CD4-positive, alpha-beta T cell treated with Interleukin-17A for 1 hour (primary cell): ENCODE measurements around the gene SPDYC.
"Not testable (repeated sequence)": the region's sequence is repeated elsewhere in the genome, so short reads cannot be mapped to it uniquely, and the experiment has no call there.

Experiments used
- DNase-seq: peaks from one replicate; pipeline ENCODE4 v3.0.0-alpha.2; 2020

Gene SPDYC

DNA sequence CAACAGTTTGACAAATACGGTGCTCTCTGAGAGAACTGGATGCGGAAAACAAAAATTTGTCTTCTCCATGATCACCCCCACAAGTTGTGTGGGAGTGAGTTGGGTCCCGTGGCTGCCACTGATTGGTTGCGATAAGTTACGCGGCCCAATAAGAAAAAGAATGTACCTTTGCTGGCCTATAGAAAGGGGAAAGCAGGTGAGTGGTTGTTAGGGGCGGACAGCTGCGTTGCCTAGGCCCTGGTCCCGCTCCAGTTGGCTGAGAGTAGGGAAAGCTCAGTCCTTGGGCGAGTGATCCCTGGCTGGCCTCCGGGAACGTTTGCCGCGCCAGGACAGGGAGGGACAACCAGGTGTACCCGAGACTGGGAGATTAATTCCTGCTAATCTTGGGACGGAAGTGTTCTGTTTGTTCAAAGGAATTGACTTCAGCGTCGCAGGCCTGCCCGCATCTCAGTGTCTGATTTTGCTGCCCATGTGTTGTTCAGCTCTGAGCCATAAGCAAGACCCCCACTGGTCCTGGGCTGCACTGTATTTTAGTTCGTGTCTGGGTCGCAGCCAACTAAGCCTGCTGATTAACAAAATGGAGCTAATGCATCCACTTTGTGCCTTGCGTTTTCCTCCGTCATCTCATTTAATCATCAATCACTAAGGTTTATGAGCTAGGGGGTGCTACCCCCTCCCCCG lies 34.9 kb upstream of the SPDYC start:
- DNase-seq, result peak; percentile 96

DNA sequence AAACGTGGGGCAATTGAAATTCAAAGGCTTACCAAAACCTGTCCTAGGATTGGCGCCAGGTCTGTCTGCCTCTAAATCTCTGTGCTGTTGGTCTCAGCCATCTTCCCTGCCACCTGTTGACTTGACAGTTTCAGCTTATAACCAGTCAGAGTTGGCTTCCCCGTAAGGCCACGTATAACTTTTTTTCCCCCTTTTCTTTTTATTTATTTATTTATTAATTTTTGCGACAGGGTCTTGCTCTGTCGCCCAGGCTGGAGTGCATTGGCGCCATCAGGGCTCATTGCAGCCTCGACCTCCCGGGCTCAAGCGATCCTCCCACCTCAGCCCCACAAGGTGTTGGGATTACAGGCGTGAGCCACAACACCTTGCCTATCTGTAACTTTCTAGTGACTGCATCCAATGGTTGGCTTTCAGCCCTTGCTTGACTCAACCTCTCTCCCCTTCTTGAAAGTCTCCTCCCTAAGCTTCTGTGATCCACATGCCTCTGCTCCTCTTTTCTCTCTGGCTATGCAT lies 34.3 kb upstream of the SPDYC start:
- DNase-seq, result no peak

DNA sequence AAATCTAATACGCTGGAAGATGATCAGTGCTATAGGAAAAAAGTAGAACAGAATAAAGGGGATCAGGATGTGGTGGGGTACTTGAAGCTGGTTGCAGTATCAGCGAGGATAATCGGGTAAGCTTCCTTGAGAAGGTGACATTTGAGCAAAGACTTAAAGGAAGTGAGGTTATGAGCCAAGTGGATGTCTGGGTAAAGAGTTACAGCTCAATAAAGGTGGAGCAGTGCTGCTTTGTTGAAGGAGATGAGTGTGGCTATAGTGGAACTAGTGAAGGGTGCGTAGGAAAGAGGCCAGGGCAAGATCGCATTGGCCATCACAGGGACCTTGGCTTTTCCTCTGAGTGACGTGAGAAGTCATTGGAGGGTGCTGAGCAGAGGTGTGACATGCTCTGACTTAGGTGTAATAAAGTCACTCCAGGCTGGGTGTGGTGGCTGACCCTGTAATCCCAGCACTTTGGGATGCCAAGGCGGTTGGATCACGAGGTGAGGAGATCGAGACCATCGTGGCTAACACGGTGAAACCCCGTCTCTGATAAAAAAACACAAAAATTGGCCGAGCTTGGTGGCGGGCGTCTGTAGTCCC lies 33.4 kb upstream of the SPDYC start:
- DNase-seq, result no peak

- DNase-seq, result no peak
Observed at GRCh38 chr11:65141896-65142494, 28.0 kb upstream of the SPDYC start.

GRCh38 chr11:65147352-65148075 lies 22.5 kb upstream of the SPDYC start:
- no peak for DNase-seq

GRCh38 chr11:65148657-65149056 lies 21.4 kb upstream of the SPDYC start:
- DNase-seq, result no peak

- not testable (repeated sequence) for DNase-seq
Observed at GRCh38 chr11:65150131-65150508, 19.9 kb upstream of the SPDYC start.

DNA sequence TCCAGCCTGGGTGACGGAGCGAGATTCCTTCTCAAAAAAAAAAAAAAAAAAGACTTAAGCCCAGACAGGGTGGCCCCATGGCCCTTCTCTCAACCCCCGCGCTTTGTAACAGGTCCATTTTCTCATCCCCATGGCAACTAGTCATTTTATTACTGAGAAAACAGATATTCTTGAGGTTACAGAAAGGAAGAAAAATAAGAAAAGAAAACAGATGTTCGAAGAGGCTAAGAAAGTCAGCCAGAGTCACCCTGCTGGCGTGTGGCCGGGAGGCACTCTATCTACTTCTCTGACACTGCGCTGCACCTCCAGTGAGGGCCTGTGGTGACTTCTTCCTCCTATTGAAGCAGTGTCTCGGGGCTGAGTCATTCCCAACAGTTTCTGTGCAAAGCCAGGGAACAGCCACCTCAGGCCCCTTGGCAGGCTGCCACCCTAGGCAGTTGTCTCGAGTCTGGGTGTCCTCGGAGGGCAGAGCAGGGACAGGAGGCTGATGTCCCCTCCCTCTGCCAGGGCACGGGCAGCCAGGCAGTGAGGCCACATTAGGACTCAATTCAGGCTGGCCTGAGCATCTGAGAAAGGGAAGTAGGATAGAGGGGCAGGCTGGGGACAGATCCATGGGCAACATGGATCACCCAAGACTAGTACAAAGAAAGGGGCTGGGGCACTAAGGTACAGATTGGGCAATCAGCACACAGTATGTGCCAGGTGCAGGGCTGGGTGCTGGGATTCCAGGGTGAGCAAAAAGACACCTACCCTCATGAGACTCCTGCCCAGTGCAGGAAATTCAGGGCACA lies 19.3 kb upstream of the SPDYC start:
- DNase-seq, result peak; percentile 22

- DNase-seq, result no peak
Observed at GRCh38 chr11:65151331-65151899, 18.6 kb upstream of the SPDYC start.

GRCh38 chr11:65152122-65152521 lies 17.9 kb upstream of the SPDYC start:
- no peak for DNase-seq

GRCh38 chr11:65156256-65156655 lies 13.8 kb upstream of the SPDYC start:
- no peak for DNase-seq

GRCh38 chr11:65156926-65157325 lies 13.1 kb upstream of the SPDYC start:
- no peak for DNase-seq

GRCh38 chr11:65157336-65157735 lies 12.7 kb upstream of the SPDYC start:
- DNase-seq, result no peak

DNA sequence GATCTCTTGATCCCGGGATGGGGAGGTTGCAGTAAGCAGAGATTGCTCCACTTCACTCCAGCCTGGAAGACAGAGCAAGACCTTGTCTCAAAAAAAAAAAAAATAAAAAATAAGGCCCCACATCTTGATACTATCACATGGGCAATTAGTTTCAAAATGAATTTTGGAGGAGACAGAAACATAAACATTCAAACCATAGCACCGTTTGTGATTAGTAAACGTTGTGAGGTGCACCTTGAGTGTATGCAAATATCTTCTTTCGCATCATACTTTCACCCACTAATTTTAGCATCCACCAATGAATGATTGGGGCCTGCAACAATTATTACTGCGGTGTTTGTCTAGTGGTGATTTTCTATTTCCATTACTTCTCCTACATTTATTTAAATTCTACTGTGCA lies 11.0 kb upstream of the SPDYC start:
- DNase-seq, result no peak

- no peak for DNase-seq
Observed at GRCh38 chr11:65160643-65161042, 9.4 kb upstream of the SPDYC start.

GRCh38 chr11:65163684-65164083 lies 6.3 kb upstream of the SPDYC start:
- DNase-seq, result no peak

DNA sequence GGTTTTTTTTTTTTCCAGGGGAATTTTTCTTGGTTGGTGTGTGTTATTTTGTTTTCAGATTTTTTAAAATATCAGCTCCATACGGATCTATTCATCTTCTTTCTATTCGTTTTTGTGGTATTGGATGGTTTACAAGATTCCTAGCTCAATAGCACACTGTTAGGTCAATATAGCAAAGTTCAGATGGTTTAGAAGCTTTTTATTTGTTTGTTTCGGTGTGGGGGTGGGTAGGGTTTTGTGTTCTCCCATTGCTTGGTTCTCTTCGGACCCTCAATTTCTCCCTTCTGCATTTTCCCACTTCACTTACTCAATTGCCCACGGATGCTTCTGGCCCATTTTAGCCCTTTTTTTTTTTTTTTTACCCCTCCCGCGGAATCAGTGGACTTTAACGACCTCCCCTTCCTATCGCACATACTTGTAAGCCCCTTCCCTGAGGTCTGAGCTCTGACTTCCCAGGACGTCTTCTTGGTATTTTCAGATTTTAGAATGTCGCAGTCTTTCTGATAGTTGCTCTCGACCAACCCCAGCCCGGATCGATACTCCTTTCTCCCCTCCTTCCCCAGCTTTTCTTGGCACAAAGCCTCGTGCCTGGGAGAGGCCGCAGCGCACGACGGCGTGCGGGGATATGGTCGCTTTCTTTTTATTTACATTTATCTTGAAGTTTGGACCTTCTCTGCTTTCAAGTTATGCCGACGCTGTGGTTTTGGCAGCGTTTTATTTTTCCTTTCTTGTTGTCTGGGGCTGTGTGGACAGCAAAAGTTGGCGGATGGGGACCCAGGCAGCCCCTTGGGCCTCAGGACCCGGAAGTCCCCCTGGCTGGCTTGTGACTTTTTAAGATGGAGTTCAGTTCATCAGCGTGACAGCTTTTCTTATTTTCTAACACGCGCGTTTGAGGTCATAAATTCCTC lies 4.4 kb upstream of the SPDYC start:
- DNase-seq, result no peak

GRCh38 chr11:65166893-65167292 lies 3.1 kb upstream of the SPDYC start:
- no peak for DNase-seq

GRCh38 chr11:65167656-65168055 lies 2.4 kb upstream of the SPDYC start:
- no peak for DNase-seq

GRCh38 chr11:65169164-65169641 lies 830 bp upstream of the SPDYC start:
- peak; percentile 4 for DNase-seq

GRCh38 chr11:65172600-65172999 lies 2.6 kb downstream of the SPDYC start:
- no peak for DNase-seq
